Upper lobe of right lung (tissue), 1 donor: ENCODE measurements around the gene PTPN2. TPM values are rescaled to one million over a fixed set of nuclear protein-coding genes. Genes with fewer than 3 reads are reported as not detected.

Experiments used
- ATAC-seq: fragments of 200-7000 bp; cut with Tn5 transposase; one replicate; pipeline ENCODE4 v1.9.1; 2020; ENCODE audit warnings: mild to moderate bottlenecking, moderate library complexity
- DNase-seq: peaks from one replicate; pipeline ENCODE4 v3.0.0-alpha.2; 2020
- H3K27ac ChIP-seq: fragments of 200-600 bp; one replicate; pipeline ENCODE4 v1.8.0; 2022
- H3K27me3 ChIP-seq: fragments of 200-600 bp; one replicate; pipeline ENCODE4 v1.8.0; 2022; ENCODE audit warnings: mild to moderate bottlenecking
- H3K36me3 ChIP-seq: fragments of 200-600 bp; one replicate; pipeline ENCODE4 v1.8.0; 2022
- H3K4me1 ChIP-seq: fragments of 200-600 bp; one replicate; pipeline ENCODE4 v1.8.0; 2022
- H3K4me3 ChIP-seq: fragments of 200-600 bp; one replicate; pipeline ENCODE4 v1.8.0; 2022; ENCODE audit warnings: mild to moderate bottlenecking
- H3K9me3 ChIP-seq: fragments of 200-600 bp; one replicate; pipeline ENCODE4 v1.8.0; 2022
- intact Hi-C: fragments of 100-400 bp; cut with DNase I; formaldehyde crosslinking; loops from one replicate; pipeline ENCODE4 v1.11.0; 2022
- total RNA-seq: library from RNA; stranded (reverse); fragmentation: NEBNext Ultra II Directional; extraction: Animal tissue kit (Norgen Biotek cat#: 25700); gene quantifications from one replicate; pipeline ENCODE4 v1.2.1, GENCODE V29; 2021
- TF ChIP-seq, protein P1 (sequence below): fragments of 200-600 bp; IDR thresholded peaks from one replicate; pipeline ENCODE4 v1.8.0; 2022; ENCODE audit warnings: antibody characterized with exemption
- donor health status: DM: no; HTN: yes; CAD: no; lungs with severe emphysema.

PTPN2 gene
- total RNA-seq, 1 donor from 2014 or later: 53.9 TPM

GRCh38 chr18:12811191-12811950 lies 72.7 kb downstream of the PTPN2 start:
- Histone ChIP-seq H3K9me3 (no peaks in the 10 kb centered on the region), H3K27ac (no peak overlapping the region), H3K4me3 (no peak overlapping the region), H3K27me3 (no peaks in the 10 kb centered on the region), H3K36me3 (peaks cover 35% of the 10 kb centered on the region), H3K4me1 (no peaks in the 10 kb centered on the region)
- DNase-seq (no peak), ATAC-seq (no peak)
- TF ChIP-seq, protein P1, sequence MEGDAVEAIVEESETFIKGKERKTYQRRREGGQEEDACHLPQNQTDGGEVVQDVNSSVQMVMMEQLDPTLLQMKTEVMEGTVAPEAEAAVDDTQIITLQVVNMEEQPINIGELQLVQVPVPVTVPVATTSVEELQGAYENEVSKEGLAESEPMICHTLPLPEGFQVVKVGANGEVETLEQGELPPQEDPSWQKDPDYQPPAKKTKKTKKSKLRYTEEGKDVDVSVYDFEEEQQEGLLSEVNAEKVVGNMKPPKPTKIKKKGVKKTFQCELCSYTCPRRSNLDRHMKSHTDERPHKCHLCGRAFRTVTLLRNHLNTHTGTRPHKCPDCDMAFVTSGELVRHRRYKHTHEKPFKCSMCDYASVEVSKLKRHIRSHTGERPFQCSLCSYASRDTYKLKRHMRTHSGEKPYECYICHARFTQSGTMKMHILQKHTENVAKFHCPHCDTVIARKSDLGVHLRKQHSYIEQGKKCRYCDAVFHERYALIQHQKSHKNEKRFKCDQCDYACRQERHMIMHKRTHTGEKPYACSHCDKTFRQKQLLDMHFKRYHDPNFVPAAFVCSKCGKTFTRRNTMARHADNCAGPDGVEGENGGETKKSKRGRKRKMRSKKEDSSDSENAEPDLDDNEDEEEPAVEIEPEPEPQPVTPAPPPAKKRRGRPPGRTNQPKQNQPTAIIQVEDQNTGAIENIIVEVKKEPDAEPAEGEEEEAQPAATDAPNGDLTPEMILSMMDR: no peak
- intact Hi-C loops: no loop called here

DNA sequence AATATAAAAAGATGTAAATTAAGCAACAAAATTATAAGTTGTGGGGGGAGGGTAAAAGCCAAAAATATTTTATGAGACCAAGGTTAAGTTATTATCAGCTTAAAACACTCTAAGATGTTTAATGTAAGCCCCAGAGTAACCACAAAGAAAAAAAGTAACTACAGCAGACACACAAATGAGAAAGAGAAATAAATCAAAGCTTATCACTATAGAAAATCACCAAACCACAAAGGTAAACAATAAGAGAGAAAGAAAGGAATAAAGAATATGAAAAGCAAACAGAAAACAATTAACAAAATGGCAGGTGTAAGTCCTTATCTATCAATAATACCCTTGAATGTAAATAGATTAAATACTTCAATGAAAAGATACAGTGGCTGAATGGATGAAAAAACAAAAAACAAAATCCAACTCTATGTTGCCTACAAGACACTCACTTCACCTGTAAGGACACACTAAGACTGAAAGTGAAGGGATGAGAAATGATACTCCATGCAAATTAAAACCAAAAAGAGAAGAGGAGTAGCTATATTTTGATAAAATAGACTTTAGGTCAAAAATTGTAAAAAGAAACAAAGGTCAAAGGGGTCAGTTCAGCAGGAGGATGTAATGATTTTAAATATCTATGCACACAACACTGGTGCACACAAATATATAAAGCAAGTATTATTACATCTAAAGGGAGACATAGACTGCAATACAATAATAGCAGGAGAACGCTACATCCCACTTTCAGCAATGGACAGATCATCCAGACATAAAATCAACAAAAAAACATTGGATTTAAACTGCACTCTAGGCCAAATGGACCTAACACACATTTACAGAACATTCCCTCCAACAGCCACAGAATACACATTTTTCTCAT lies 80.7 kb downstream of the PTPN2 start:
- Histone ChIP-seq H3K27me3 (no peaks in the 10 kb centered on the region), H3K4me1 (no peaks in the 10 kb centered on the region), H3K9me3 (no peaks in the 10 kb centered on the region), H3K27ac (no peak overlapping the region), H3K4me3 (no peak overlapping the region), H3K36me3 (peaks cover 28% of the 10 kb centered on the region)
- TF ChIP-seq, protein P1: no peak
- intact Hi-C loops: no loop called here
- DNase-seq: no peak
- no peak for ATAC-seq

DNA sequence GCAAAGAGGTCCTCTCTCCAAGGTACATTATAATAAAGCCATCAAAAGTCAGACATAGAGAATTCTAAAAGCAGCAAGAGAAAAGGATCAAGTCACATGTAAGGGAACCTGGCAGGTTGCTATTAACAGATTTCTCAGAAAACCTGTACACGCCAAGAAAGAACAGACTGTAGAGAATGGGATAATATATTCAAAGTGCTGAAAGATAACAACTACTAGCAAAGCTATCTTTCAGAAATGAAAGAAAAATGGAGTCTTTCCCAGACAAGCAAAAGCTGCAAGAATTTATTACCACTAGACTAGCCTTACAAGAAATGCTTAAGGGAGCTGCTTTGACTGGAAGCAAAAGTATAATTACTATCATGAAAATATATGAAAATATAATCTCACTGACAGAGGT lies 81.5 kb downstream of the PTPN2 start:
- no peak for DNase-seq
- Histone ChIP-seq H3K27me3 (no peaks in the 10 kb centered on the region), H3K36me3 (peaks cover 33% of the 10 kb centered on the region), H3K27ac (no peak overlapping the region), H3K4me3 (no peak overlapping the region), H3K4me1 (no peaks in the 10 kb centered on the region), H3K9me3 (no peaks in the 10 kb centered on the region)
- intact Hi-C loops: no loop called here
- no peak for ATAC-seq
- TF ChIP-seq, protein P1: no peak

GRCh38 chr18:12796448-12796847 lies 87.6 kb downstream of the PTPN2 start:
- Histone ChIP-seq H3K27ac (no peak overlapping the region), H3K9me3 (no peaks in the 10 kb centered on the region), H3K27me3 (no peaks in the 10 kb centered on the region), H3K36me3 (peaks cover 49% of the 10 kb centered on the region), H3K4me3 (no peak overlapping the region), H3K4me1 (no peaks in the 10 kb centered on the region)
- intact Hi-C loops: no loop called here
- TF ChIP-seq, protein P1: no peak
- no peak for ATAC-seq
- DNase-seq: no peak

DNA sequence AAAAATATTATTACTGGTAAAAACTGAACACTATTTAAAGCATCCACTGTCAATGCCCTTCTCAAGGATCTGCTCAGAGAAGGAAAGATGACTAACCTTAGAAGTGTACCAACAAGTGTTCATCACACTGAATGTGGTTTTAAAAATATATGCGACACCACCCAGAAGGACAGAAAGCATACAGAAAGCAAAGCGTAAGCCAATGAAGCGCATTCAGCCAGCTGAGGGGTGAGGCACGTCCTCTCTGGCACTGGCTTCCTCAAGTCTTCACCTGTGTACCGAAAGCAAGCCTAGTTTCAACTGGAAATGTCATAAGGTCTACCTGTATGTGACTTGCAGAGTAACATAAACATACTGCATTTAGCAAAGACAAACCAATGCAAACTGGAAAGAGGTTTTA lies 92.4 kb downstream of the PTPN2 start:
- TF ChIP-seq, protein P1: no peak
- H3K4me3 ChIP-seq: no peak overlapping the region
- DNase-seq: no peak
- H3K4me1 ChIP-seq: no peaks in the 10 kb centered on the region
- no peaks in the 10 kb centered on the region for H3K9me3 ChIP-seq
- peaks cover 22% of the 10 kb centered on the region for H3K36me3 ChIP-seq
- intact Hi-C loops: no loop called here
- no peaks in the 10 kb centered on the region for H3K27me3 ChIP-seq
- H3K27ac ChIP-seq: no peak overlapping the region
- ATAC-seq: no peak
